GM23338 (cell line): ENCODE measurements around the gene RET.

Source experiments
- CREB1 ChIP-seq: fragments of 250-450 bp; sonication (Bioruptor Pico); IDR thresholded peaks from 2 replicates; pipeline ENCODE4 v1.5.0; 2020; ENCODE audit warnings: low read depth, mild to moderate bottlenecking, moderate library complexity
- CTCF ChIP-seq, 2 experiments: fragments of 200-600 bp in 1 of 2; sonication (generic) in 1 of 2; conservative IDR thresholded peaks; 2 replicates each; pipeline versions ENCODE4 v1.5.1 to v1.6.1; 2016 to 2017; ENCODE audit warnings: antibody characterized with exemption in 2 of 2, low read depth in 2 of 2, mild to moderate bottlenecking in 2 of 2, moderate library complexity in 1 of 2
- EZH2 ChIP-seq: fragments of 200-600 bp; sonication (generic); IDR thresholded peaks from one replicate; pipeline ENCODE4 v1.8.0; 2017; ENCODE audit warnings: antibody characterized with exemption, mild to moderate bottlenecking, low read depth; ENCODE audit not compliant: unreplicated experiment
- EZH2phosphoT487 ChIP-seq: fragments of 200-600 bp; sonication (generic); IDR thresholded peaks from one replicate; pipeline ENCODE4 v1.8.1; 2018; ENCODE audit warnings: antibody characterized with exemption; ENCODE audit not compliant: unreplicated experiment
- JUNB ChIP-seq: IDR thresholded peaks from one replicate; pipeline ENCODE4 v1.6.1; 2016; ENCODE audit warnings: antibody characterized with exemption; ENCODE audit not compliant: unreplicated experiment
- NANOG ChIP-seq: IDR thresholded peaks from 2 replicates; pipeline ENCODE4 v1.6.1; 2016; ENCODE audit warnings: antibody characterized with exemption, borderline replicate concordance
- POLR2AphosphoS5 ChIP-seq: IDR thresholded peaks from 2 replicates; pipeline ENCODE4 v1.6.1; 2016; ENCODE audit warnings: antibody characterized with exemption, low read depth
- REST ChIP-seq: IDR thresholded peaks from one replicate; pipeline ENCODE4 v1.6.1; 2018; ENCODE audit warnings: antibody characterized with exemption; ENCODE audit not compliant: unreplicated experiment
- STAT1 ChIP-seq: IDR thresholded peaks from one replicate; pipeline ENCODE4 v1.6.1; 2016; ENCODE audit warnings: antibody characterized with exemption; ENCODE audit not compliant: unreplicated experiment
- ZNF114 ChIP-seq: fragments of 250-450 bp; sonication (Bioruptor Pico); IDR thresholded peaks from 2 replicates; pipeline ENCODE4 v1.5.0; 2020; ENCODE audit warnings: mild to moderate bottlenecking, moderate library complexity
- ZNF331 ChIP-seq: fragments of 250-450 bp; sonication (Bioruptor Pico); IDR thresholded peaks from 2 replicates; pipeline ENCODE4 v1.5.0; 2020; ENCODE audit warnings: low read depth, mild to moderate bottlenecking, moderate library complexity
- TF ChIP-seq, protein P1 (sequence below): IDR thresholded peaks from 2 replicates; pipeline ENCODE4 v1.6.1; 2016; ENCODE audit warnings: antibody characterized with exemption

- TF ChIP-seq EZH2 (no peak), EZH2phosphoT487 (no peak), CTCF (conservative IDR thresholded peaks at IDR 0.05; ENCODE audit: low read depth in 2 of 2) (no peak), REST (no peak), ZNF331 (CRISPR knock-in tag) (no peak), CREB1 (CRISPR knock-in tag) (no peak), POLR2AphosphoS5 (no peak), JUNB (no peak), STAT1 (no peak), ZNF114 (no peak), NANOG (no peak)
- TF ChIP-seq, protein P1, sequence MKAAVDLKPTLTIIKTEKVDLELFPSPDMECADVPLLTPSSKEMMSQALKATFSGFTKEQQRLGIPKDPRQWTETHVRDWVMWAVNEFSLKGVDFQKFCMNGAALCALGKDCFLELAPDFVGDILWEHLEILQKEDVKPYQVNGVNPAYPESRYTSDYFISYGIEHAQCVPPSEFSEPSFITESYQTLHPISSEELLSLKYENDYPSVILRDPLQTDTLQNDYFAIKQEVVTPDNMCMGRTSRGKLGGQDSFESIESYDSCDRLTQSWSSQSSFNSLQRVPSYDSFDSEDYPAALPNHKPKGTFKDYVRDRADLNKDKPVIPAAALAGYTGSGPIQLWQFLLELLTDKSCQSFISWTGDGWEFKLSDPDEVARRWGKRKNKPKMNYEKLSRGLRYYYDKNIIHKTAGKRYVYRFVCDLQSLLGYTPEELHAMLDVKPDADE = no peak
Measured at GRCh38 chr10:43059828-43060227, 17.0 kb upstream of the RET start.
